Embryonic facial prominence (tissue), 1 donor: Measurements from ENCODE around the gene MYO19.

Experiments
- DNase-seq: peaks from one replicate; pipeline ENCODE4 v3.0.0-alpha.2; 2016; ENCODE audit errors: extremely low spot score

Gene MYO19, protein sequence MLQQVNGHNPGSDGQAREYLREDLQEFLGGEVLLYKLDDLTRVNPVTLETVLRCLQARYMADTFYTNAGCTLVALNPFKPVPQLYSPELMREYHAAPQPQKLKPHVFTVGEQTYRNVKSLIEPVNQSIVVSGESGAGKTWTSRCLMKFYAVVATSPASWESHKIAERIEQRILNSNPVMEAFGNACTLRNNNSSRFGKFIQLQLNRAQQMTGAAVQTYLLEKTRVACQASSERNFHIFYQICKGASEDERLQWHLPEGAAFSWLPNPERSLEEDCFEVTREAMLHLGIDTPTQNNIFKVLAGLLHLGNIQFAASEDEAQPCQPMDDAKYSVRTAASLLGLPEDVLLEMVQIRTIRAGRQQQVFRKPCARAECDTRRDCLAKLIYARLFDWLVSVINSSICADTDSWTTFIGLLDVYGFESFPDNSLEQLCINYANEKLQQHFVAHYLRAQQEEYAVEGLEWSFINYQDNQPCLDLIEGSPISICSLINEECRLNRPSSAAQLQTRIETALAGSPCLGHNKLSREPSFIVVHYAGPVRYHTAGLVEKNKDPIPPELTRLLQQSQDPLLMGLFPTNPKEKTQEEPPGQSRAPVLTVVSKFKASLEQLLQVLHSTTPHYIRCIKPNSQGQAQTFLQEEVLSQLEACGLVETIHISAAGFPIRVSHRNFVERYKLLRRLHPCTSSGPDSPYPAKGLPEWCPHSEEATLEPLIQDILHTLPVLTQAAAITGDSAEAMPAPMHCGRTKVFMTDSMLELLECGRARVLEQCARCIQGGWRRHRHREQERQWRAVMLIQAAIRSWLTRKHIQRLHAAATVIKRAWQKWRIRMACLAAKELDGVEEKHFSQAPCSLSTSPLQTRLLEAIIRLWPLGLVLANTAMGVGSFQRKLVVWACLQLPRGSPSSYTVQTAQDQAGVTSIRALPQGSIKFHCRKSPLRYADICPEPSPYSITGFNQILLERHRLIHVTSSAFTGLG

DNA sequence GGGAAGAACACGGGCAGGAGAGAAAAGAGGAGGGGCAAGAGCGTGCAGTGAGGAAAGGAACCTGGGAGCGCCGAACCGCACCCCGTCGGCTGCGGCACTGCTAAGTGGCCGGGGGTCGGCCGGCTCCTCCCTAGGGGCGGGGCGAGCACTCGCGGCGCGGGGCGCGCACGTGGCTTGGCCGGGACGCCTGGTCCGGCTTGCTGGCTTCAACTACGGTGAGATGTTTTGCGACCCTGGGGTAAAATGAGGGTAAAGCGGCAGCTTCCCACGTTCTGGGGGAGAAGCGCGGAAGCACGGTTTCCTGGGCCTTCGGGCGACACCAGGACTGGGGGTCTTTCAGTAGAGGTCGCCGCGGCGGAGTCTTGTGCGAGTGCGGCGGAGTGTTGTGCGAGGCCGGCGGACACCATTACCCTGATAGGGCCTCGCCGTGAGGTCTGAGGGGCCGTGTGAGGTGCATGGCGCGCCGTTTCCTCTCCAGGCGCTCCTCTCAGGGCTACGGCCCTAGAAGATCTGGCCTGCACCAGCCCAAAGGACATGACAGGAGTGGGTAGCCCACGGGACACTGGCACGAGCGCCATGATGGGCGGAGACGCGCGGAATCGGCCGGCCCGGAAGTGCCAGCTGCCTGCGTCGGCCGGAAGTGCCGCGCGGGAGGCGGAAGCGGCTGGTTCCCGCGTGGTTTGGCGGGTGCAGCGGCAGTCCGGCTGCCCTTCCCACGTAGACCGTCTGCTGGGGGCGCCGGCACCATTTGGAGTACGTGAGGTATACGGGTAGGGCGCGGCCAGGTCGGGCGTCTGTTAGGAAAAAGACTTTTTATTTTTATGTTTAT, at the start of gene MYO19, which contains the start of gene PIGW:
Gene MYO19, minus strand, starts transcription at position 29 of the 829 bp plus-strand sequence. CDS start 2,330 bp downstream, outside the sequence.
Gene PIGW, plus strand, starts transcription at position 148 of the 829 bp plus-strand sequence. CDS start 2,115 bp downstream, outside the sequence.
- peak; percentile 73 for DNase-seq

GRCh38 chr17:36583787-36584186, 49.1 kb upstream of the MYO19 start:
- no peak for DNase-seq

GRCh38 chr17:36578671-36579070, 44.0 kb upstream of the MYO19 start:
- DNase-seq = no peak

DNA sequence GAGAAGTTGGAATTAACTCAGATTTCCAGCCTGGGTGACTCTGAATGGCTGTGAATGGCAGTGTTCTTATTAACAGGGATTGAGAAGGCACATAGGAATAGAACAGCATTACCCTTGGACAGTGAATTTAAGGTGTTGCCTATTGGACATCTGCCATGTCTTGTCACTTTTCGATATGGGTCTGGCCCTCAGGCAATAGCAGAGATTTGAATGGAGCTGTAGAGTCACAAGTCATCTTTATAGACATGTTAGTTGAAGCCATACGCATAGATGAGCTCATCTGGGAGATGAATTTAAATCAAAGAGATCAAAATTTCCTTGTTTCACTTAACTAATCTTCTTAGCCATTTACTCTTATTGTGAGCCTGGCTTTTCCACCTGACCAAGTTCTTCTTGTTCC, 42.1 kb upstream of the MYO19 start:
- no peak for DNase-seq

- no peak for DNase-seq
Measured at GRCh38 chr17:36575028-36575427, 40.4 kb upstream of the MYO19 start.

- no peak for DNase-seq
Measured at GRCh38 chr17:36566081-36566480, 31.4 kb upstream of the MYO19 start.

- DNase-seq = no peak
Measured at GRCh38 chr17:36553459-36553858, 18.8 kb upstream of the MYO19 start.

DNA sequence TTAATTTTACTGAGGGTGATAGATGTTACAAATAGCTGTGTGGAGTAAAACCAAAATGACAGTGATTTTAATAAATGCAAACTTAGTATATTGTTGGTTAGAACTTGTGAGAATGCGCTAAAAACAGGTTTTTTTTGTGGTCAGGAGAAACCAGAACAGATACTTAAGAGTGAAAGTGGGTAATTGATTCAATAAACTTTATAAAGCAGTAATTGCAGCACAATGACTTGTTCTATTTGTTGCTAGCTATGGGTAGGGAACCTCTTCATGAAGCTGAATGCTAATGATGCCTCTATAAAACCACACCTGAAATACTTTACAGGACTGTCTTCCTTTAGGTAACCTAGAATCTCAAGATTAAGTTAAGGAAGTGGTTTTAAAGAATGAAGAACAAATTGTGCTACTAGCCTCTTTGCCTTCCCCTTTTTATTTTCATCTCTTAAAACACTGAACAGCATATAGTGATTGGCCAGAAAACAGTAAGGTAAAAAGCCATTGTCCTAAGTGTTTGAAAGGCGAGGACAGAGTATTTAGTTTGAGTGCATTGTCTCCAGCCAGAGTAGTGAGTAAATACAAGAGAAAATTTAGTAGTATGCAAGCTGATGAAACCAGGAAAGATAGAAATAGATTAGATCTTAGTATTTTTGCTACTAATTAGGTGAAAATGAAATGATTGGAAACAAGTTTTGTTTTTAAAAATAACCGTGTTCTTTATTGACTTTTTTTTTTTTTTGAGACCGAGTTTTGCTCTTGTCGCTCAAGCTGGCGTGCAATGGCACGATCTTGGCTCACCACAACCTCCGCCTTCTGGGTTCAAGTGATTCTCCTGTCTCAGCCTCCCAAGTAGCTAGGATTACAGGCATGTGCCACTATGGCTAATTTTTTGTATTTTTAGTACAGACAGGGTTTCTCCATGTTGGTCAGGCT, 16.1 kb upstream of the MYO19 start:
- DNase-seq = no peak

- no peak for DNase-seq
Measured at GRCh38 chr17:36547776-36548175, 13.1 kb upstream of the MYO19 start.

- no peak for DNase-seq
Measured at GRCh38 chr17:36546418-36547093, 11.9 kb upstream of the MYO19 start.

DNA sequence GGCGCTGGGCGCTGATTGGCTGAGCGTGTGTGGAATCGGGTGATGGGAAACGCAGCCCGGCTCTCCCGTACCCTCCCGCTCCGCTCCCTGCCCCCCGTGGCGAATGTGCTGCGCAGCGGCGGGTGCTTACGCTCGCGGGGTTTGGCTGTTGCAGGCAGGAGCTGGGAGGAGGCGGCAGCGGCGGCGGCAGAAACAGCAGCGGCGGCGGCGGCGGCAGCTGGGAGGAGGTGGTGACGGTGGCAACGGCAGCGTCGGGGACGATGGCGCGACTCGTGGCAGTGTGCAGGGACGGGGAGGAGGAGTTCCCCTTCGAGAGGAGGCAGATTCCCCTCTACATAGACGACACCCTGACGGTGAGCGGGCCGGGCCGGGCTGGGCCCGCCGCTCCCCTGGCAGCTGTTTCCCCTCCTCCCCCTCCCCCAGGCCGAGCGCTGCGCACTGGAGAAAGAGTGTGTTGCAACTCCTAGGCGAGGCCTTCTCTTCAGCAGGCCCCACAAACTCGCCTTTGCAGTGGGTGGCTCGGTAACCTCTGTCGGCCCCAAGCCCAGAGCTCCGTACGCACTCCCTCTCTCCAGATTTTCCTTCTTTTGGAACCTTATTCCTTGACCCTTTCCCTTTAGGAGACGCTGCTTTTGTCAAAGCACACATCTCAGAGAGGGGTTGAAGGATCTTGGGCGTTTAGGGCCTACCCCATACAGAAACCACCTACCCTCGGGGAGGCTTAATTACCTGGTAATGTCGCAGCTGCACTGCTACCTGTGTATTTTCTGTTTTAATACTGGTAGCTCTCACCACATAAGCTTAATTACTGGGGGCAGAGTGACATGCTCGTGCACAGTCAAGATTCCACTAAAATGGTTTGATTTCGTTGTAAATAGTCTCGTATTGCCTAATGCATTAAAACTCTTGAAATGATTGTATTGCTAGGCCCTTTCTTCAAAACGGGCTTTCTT, 11.1 kb upstream of the MYO19 start:
- DNase-seq = peak; percentile 94

DNA sequence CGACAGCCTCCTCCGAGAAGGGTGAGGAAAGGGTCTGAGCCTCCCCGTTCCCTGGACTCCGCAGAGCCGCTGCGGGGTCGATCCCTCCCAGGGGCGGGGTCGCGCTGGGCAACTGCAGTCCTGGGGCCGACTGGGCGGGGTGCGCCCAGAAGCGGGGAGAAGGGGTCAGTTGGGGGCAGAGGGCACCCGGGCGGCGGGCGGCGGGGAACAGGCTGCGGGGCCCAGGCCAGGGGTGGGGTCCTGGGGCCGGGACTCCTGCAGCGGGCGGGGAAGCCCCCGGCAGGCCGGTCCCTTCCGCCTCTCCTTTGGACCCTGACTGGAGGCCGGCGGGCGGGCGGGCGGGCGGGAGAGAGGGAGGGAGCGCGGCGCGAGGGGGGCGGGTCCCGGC, 10.4 kb upstream of the MYO19 start:
- DNase-seq = no peak

DNA sequence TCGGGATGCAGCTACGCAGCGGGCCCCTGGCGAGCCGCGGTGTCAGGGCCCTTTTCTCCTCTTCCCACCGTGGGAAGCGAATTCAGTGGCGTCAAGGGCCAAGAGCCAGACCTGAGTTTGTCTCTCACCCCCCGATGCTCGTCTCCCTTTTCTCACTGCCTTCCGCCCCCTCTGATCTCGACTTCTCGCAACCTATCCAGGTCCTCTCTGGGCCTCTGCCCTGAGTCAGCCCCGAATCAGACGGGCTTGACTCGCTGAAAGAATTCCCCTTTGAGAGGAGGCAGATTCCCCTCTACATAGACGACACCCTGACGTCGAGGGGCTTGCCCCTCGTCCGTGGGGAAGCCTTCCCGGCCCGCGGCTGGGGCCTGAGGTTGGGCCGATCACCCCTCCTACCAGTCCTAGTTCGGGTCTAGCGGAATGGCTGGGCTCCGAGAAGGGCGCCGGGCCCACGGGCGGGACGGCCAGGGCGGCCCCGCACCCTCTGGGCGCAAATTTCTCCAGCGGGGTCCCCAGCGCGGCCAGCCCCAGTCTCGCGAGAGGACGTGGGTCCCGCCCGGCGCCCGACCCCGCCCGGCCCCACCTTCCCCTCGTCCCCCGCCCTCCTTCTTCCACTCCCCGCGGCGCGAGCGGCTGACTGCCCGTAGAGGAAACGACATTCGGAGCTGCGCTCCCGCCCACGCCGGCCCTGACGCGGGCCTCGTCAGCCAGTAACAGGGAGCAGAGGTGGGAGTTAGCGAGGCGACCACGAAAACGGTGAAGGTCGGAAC, 9.8 kb upstream of the MYO19 start, which contains the start of gene GGNBP2:
Gene GGNBP2, plus strand, starts transcription at position 613 of the 770 bp plus-strand sequence. CDS start 806 bp downstream, outside the sequence.
- peak; percentile 88 for DNase-seq

- no peak for DNase-seq
Measured at GRCh38 chr17:36544044-36544306, 9.3 kb upstream of the MYO19 start.

GRCh38 chr17:36542755-36543154, 8.1 kb upstream of the MYO19 start:
- DNase-seq = no peak

DNA sequence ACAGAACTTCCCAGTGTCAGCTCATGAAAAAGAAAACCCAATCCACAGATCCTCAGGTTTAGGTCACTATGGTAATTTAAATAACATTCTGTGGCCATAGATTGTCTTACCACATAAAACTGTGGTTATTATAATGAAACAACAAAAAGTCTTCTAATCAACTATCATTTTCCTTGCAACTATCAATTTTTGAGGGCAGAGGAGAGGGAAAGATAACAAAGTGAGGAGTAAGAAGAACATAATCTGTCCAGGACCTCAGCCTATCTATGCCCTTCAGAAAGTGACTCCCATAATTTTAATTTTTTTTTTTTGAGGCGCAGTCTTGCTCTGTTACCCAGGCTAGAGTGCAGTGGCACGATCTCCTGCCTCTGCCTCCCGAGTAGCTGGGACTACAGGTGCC, 6.0 kb upstream of the MYO19 start:
- DNase-seq = no peak

DNA sequence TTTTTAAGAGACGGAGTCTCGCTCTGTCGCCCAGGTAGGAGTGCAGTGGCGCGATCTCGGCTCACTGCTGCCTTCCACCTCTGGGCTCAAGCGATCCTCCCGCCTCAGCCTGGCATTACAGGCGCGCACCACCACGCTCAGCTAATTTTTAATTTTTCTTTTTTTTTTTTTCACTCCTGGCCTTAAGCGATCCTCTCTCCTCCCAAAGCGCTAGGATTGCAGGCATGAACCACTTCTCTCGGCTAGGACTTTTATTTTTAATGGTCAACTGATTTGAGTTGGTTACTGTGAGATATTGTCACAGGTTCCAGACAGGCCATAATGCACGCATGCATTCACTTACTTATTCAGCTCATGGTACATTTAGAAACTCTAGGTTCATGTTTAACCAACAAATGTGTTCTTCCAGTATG, 1.0 kb upstream of the MYO19 start:
- no peak for DNase-seq
